Measurements from ENCODE around the gene PER1. TPM values are rescaled to one million over a fixed set of nuclear protein-coding genes. Genes with fewer than 3 reads are reported as not detected.
A peak's percentile ranks its signal among the peaks of the same experiment; 100 is the strongest.

Gene PER1
- total and polyA plus RNA-seq, 2 of the 8 experiments (the other 6 are each of a cell fraction or from before 2014, with no cell fraction given), result 9.6 to 38.0 TPM

GRCh38 chr17:8133399-8133798, 18.8 kb downstream of the PER1 start (continued):
- TF ChIP-seq KDM1A (IDR thresholded peaks at IDR 0.05; ENCODE audit: borderline replicate concordance, low read length), result peak; percentile 87
- peak; percentile 40; the same call in 1 of the 2 replicates for TF ChIP-seq E2F6 (IDR thresholded peaks at IDR 0.05)
- 0 out of 4 replicates have a peak, but pooled peaks of 1 of the 2 experiments have one; percentile 51 for TF ChIP-seq SIN3A (conservative IDR thresholded peaks at IDR 0.05 in 1 of 2, IDR thresholded peaks at IDR 0.05 in 1 of 2; ENCODE audit: low read depth in 1 of 2, low read length in 2 of 2)
- TF ChIP-seq TBP (IDR thresholded peaks at IDR 0.05; ENCODE audit: low read depth, low read length), result 0 out of 2 replicates have a peak, but pooled peaks have one; percentile 26

Data from H1 (cell line).